ENCODE measurements around the gene GLI3.

- no peak for TF ChIP-seq CTCF (conservative IDR thresholded peaks at IDR 0.05 in 1 of 2, IDR thresholded peaks at IDR 0.05 in 1 of 2; ENCODE audit: low read depth in 1 of 2, low read length in 2 of 2)
- no peak for TF ChIP-seq EZH2 (IDR thresholded peaks at IDR 0.05; ENCODE audit: low read length, missing control alignments)
These were observed 102.6 kb downstream of the GLI3 start for GRCh38 chr7:42134276-42134876.

Data from fibroblast of lung (primary cell).